Fibroblast of lung (primary cell): Measurements from ENCODE around the gene MMP11.

Source experiments
- EZH2 ChIP-seq: IDR thresholded peaks from 2 replicates; pipeline ENCODE4 v1.5.1; 2012; ENCODE audit warnings: low read length, control low read depth, mild to moderate bottlenecking; ENCODE audit errors: missing control alignments
- TF ChIP-seq, protein P1 (sequence below), 2 donors: IDR thresholded peaks in 1 of 2; conservative IDR thresholded peaks in 1 of 2; 1 replicate in 1 of 2; 2 replicates in 1 of 2; pipeline ENCODE4 v1.5.1; 2011 to 2012; ENCODE audit warnings: low read length in 2 of 2, control low read depth in 1 of 2, inconsistent platforms in 1 of 2, low read depth in 1 of 2, mild to moderate bottlenecking in 1 of 2

GRCh38 chr22:23818541-23818940 lies 45.9 kb downstream of the MMP11 start:
- TF ChIP-seq, protein P1, sequence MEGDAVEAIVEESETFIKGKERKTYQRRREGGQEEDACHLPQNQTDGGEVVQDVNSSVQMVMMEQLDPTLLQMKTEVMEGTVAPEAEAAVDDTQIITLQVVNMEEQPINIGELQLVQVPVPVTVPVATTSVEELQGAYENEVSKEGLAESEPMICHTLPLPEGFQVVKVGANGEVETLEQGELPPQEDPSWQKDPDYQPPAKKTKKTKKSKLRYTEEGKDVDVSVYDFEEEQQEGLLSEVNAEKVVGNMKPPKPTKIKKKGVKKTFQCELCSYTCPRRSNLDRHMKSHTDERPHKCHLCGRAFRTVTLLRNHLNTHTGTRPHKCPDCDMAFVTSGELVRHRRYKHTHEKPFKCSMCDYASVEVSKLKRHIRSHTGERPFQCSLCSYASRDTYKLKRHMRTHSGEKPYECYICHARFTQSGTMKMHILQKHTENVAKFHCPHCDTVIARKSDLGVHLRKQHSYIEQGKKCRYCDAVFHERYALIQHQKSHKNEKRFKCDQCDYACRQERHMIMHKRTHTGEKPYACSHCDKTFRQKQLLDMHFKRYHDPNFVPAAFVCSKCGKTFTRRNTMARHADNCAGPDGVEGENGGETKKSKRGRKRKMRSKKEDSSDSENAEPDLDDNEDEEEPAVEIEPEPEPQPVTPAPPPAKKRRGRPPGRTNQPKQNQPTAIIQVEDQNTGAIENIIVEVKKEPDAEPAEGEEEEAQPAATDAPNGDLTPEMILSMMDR (conservative IDR thresholded peaks at IDR 0.05 in 1 of 2, IDR thresholded peaks at IDR 0.05 in 1 of 2; ENCODE audit: low read depth in 1 of 2, low read length in 2 of 2), result no peak
- no peak for TF ChIP-seq EZH2
